Measurements from ENCODE around the gene PLEKHG5.

PLEKHG5 gene

GRCh38 chr1:6510493-6510892, 19.0 kb upstream of the PLEKHG5 start:
- no peak for DNase-seq (ENCODE audit: extremely low spot score)
- TF ChIP-seq ZNF384 (IDR thresholded peaks at IDR 0.05) = no peak
- no peak for TF ChIP-seq FOXK2 (IDR thresholded peaks at IDR 0.05)
- no peak for TF ChIP-seq FOXA1 (IDR thresholded peaks at IDR 0.05)
- TF ChIP-seq ARNT (IDR thresholded peaks at IDR 0.05) = no peak
- TF ChIP-seq NFRKB (IDR thresholded peaks at IDR 0.05) = no peak
- TF ChIP-seq SP1 (IDR thresholded peaks at IDR 0.05) = no peak
- TF ChIP-seq BHLHE40 (IDR thresholded peaks at IDR 0.05; ENCODE audit: borderline replicate concordance) = no peak
- no peak for TF ChIP-seq CTBP1 (IDR thresholded peaks at IDR 0.05; ENCODE audit: borderline replicate concordance)
- no peak for TF ChIP-seq FOXM1 (IDR thresholded peaks at IDR 0.05; ENCODE audit: borderline replicate concordance)
- no peak for TF ChIP-seq ELF4 (IDR thresholded peaks at IDR 0.05)
- TF ChIP-seq PKNOX1 (IDR thresholded peaks at IDR 0.05) = no peak
- TF ChIP-seq TARDBP (IDR thresholded peaks at IDR 0.05) = no peak
- no peak for TF ChIP-seq L3MBTL2 (conservative IDR thresholded peaks at IDR 0.05)
- TF ChIP-seq LEF1 (IDR thresholded peaks at IDR 0.05; ENCODE audit: borderline replicate concordance) = no peak
- TF ChIP-seq SUZ12 (IDR thresholded peaks at IDR 0.05) = no peak
- no peak for TF ChIP-seq HDGF (IDR thresholded peaks at IDR 0.05; ENCODE audit: borderline replicate concordance)
- ChIA-PET CTCF (no interaction called here), POLR2A (no interaction called here)

GRCh38 chr1:6509919-6510291, 18.4 kb upstream of the PLEKHG5 start:
- ChIA-PET CTCF (no interaction called here), POLR2A (no interaction called here)
- DNase-seq (ENCODE audit: extremely low spot score) = no peak
- TF ChIP-seq HDGF (IDR thresholded peaks at IDR 0.05; ENCODE audit: borderline replicate concordance) = no peak
- no peak for TF ChIP-seq FOXA1 (IDR thresholded peaks at IDR 0.05)
- TF ChIP-seq FOXK2 (IDR thresholded peaks at IDR 0.05) = no peak
- TF ChIP-seq FOXM1 (IDR thresholded peaks at IDR 0.05; ENCODE audit: borderline replicate concordance) = no peak
- TF ChIP-seq ELF4 (IDR thresholded peaks at IDR 0.05) = no peak
- no peak for TF ChIP-seq PKNOX1 (IDR thresholded peaks at IDR 0.05)
- TF ChIP-seq SUZ12 (IDR thresholded peaks at IDR 0.05) = no peak
- no peak for TF ChIP-seq ZNF384 (IDR thresholded peaks at IDR 0.05)
- TF ChIP-seq CTBP1 (IDR thresholded peaks at IDR 0.05; ENCODE audit: borderline replicate concordance) = no peak
- no peak for TF ChIP-seq SP1 (IDR thresholded peaks at IDR 0.05)
- no peak for TF ChIP-seq LEF1 (IDR thresholded peaks at IDR 0.05; ENCODE audit: borderline replicate concordance)
- no peak for TF ChIP-seq TARDBP (IDR thresholded peaks at IDR 0.05)
- no peak for TF ChIP-seq ARNT (IDR thresholded peaks at IDR 0.05)

GRCh38 chr1:6509220-6509918, 17.9 kb upstream of the PLEKHG5 start:
- TF ChIP-seq FOXM1 (IDR thresholded peaks at IDR 0.05; ENCODE audit: borderline replicate concordance) (no peak), SP1 (IDR thresholded peaks at IDR 0.05) (no peak), ZNF384 (IDR thresholded peaks at IDR 0.05) (no peak), LEF1 (IDR thresholded peaks at IDR 0.05; ENCODE audit: borderline replicate concordance) (no peak), ELF4 (IDR thresholded peaks at IDR 0.05) (no peak), FOXA1 (IDR thresholded peaks at IDR 0.05) (no peak), HDGF (IDR thresholded peaks at IDR 0.05; ENCODE audit: borderline replicate concordance) (no peak), SUZ12 (IDR thresholded peaks at IDR 0.05) (no peak), FOXK2 (IDR thresholded peaks at IDR 0.05) (no peak), BHLHE40 (IDR thresholded peaks at IDR 0.05; ENCODE audit: borderline replicate concordance) (no peak), PKNOX1 (IDR thresholded peaks at IDR 0.05) (no peak), NFRKB (IDR thresholded peaks at IDR 0.05) (no peak), CTBP1 (IDR thresholded peaks at IDR 0.05; ENCODE audit: borderline replicate concordance) (no peak), TARDBP (IDR thresholded peaks at IDR 0.05) (no peak), L3MBTL2 (conservative IDR thresholded peaks at IDR 0.05) (no peak)
- DNase-seq (ENCODE audit: extremely low spot score) = no peak
- CTCF ChIA-PET = interaction anchor here (0.9 kb wide), 1 partner anchor 32 kb away, joined by 3 read pairs; no protein-coding TSS in a partner anchor
- POLR2A ChIA-PET = interaction anchor here (1.2 kb wide), 1 partner anchor 11 kb away, joined by 4 read pairs; no protein-coding TSS in a partner anchor

- ChIA-PET POLR2A (interaction anchor here (1.2 kb wide), 1 partner anchor 10 kb away, joined by 4 read pairs; no protein-coding TSS in a partner anchor), CTCF (interaction anchor here (0.9 kb wide), 1 partner anchor 31 kb away, joined by 3 read pairs; no protein-coding TSS in a partner anchor)
- DNase-seq (ENCODE audit: extremely low spot score) = no peak
- TF ChIP-seq BHLHE40 (IDR thresholded peaks at IDR 0.05; ENCODE audit: borderline replicate concordance) (no peak), ARNT (IDR thresholded peaks at IDR 0.05) (no peak)
These were observed 17.3 kb upstream of the PLEKHG5 start for GRCh38 chr1:6508816-6509189.

- ChIA-PET POLR2A (interaction anchor here (1.2 to 1.3 kb wide), 2 partner anchors 10 to 94 kb away, joined by 3 to 4 read pairs; partner anchors contain the start of gene KLHL21), CTCF (interaction anchor here (0.9 kb wide), 1 partner anchor 31 kb away, joined by 3 read pairs; no protein-coding TSS in a partner anchor)
- TF ChIP-seq NFRKB (IDR thresholded peaks at IDR 0.05) = no peak
- TF ChIP-seq BHLHE40 (IDR thresholded peaks at IDR 0.05; ENCODE audit: borderline replicate concordance) = no peak
- no peak for TF ChIP-seq PKNOX1 (IDR thresholded peaks at IDR 0.05)
- no peak for TF ChIP-seq FOXA1 (IDR thresholded peaks at IDR 0.05)
- no peak for TF ChIP-seq CTBP1 (IDR thresholded peaks at IDR 0.05; ENCODE audit: borderline replicate concordance)
- TF ChIP-seq LEF1 (IDR thresholded peaks at IDR 0.05; ENCODE audit: borderline replicate concordance) = no peak
- no peak for TF ChIP-seq FOXK2 (IDR thresholded peaks at IDR 0.05)
- TF ChIP-seq FOXM1 (IDR thresholded peaks at IDR 0.05; ENCODE audit: borderline replicate concordance) = no peak
- no peak for TF ChIP-seq ARNT (IDR thresholded peaks at IDR 0.05)
- TF ChIP-seq L3MBTL2 (conservative IDR thresholded peaks at IDR 0.05) = no peak
- no peak for TF ChIP-seq ELF4 (IDR thresholded peaks at IDR 0.05)
- TF ChIP-seq ZNF384 (IDR thresholded peaks at IDR 0.05) = no peak
- DNase-seq (ENCODE audit: extremely low spot score) = no peak
These were observed 16.8 kb upstream of the PLEKHG5 start for GRCh38 chr1:6508154-6508815.

All from HEK293T (cell line).